SK-N-MC (cell line): ENCODE results near the gene PTGDS.

Source experiments
- EZH2 ChIP-seq: fragments of 200-600 bp; sonication (generic); IDR thresholded peaks from one replicate; pipeline ENCODE4 v1.6.1; 2017; ENCODE audit warnings: antibody characterized with exemption
- FOXP2 ChIP-seq: optimal IDR thresholded peaks from 2 replicates; pipeline ENCODE3; 2011; ENCODE audit warnings: mild to moderate bottlenecking, moderate library complexity; ENCODE audit not compliant: insufficient read depth; ENCODE audit errors: extremely low read length, control extremely low read depth
- POLR2AphosphoS5 ChIP-seq: IDR thresholded peaks from 2 replicates; pipeline ENCODE4 v1.6.1; 2012; ENCODE audit warnings: mild to moderate bottlenecking, low read depth, low read length, borderline replicate concordance

DNA sequence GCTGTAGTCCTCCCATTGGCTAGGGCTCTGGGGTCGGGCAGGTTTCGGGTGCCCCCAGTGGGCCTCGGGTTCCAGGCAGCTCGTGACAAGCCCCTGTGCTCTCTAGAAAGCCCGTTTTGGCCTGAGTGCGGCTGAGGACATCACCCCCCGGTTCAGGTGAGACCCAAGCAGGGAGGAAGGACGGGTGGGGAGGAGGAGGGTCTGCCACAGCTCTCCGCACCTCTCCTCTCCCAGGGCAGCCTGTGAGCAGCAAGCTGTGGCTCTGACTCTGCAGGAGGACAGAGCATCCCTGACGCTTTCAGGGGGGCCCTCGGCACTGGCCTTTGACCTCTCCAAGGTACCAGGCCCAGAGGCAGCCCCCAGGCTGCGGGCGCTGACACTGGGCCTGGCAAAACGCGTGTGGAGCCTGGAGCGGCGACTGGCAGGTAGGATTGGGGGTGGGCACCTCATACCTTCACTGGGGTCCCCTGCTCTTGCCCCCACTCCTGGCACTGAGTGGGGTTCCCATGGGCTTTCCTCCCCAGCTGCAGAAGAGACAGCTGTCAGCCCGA, 15.6 kb downstream of the PTGDS start:
- TF ChIP-seq EZH2 (no peak), POLR2AphosphoS5 (no peak), FOXP2 (no peak)
